ENCODE measurements around the gene KRTAP4-12.

GRCh38 chr17:41149652-41149985 is 25.6 kb upstream of the KRTAP4-12 start, which contains the start of gene KRTAP4-5:
- no peak for TF ChIP-seq CTCF (conservative IDR thresholded peaks at IDR 0.05)
- no peak for TF ChIP-seq EZH2 (IDR thresholded peaks at IDR 0.05; ENCODE audit: low read depth)
